GM23248 (cell line): ENCODE data around the gene ZNF346. TPM values are rescaled to one million over a fixed set of nuclear protein-coding genes. Genes with fewer than 3 reads are reported as not detected.

Source experiments
- DNase-seq: peaks from one replicate; pipeline ENCODE4 v3.0.0-alpha.2; 2015
- H2AFZ ChIP-seq: fragments of 200-600 bp; sonication (generic); 2 replicates; pipeline ENCODE4 v1.6.1; 2016; ENCODE audit warnings: antibody characterized with exemption
- H3F3A ChIP-seq: fragments of 200-600 bp; sonication (generic); 2 replicates; pipeline ENCODE4 v1.6.1; 2016; ENCODE audit warnings: mild to moderate bottlenecking, antibody characterized with exemption, mixed run types; ENCODE audit not compliant: insufficient read depth
- H3K27ac ChIP-seq: fragments of 200-600 bp; sonication (generic); 2 replicates; pipeline ENCODE4 v1.5.1; 2016; ENCODE audit warnings: mild to moderate bottlenecking
- H3K27me3 ChIP-seq: fragments of 200-600 bp; sonication (generic); replicated peaks from 2 replicates; pipeline ENCODE4 v1.6.1; 2016; ENCODE audit warnings: mild to moderate bottlenecking; ENCODE audit not compliant: insufficient read depth
- H3K36me3 ChIP-seq: fragments of 200-600 bp; sonication (generic); 2 replicates; pipeline ENCODE4 v1.6.1; 2016; ENCODE audit warnings: low read depth, mild to moderate bottlenecking
- H3K4me1 ChIP-seq: fragments of 200-600 bp; sonication (generic); 2 replicates; pipeline ENCODE4 v1.6.1; 2016; ENCODE audit warnings: mild to moderate bottlenecking; ENCODE audit not compliant: insufficient read depth
- H3K4me2 ChIP-seq: fragments of 200-600 bp; sonication (generic); one replicate; pipeline ENCODE4 v1.6.1; 2016; ENCODE audit warnings: mild to moderate bottlenecking; ENCODE audit not compliant: unreplicated experiment
- H3K4me3 ChIP-seq: fragments of 200-600 bp; sonication (generic); 2 replicates; pipeline ENCODE4 v1.5.1; 2016; ENCODE audit warnings: mild to moderate bottlenecking
- H3K79me2 ChIP-seq: fragments of 200-600 bp; sonication (generic); 2 replicates; pipeline ENCODE4 v1.6.1; 2016; ENCODE audit warnings: mild to moderate bottlenecking; ENCODE audit not compliant: insufficient read depth
- H3K9ac ChIP-seq: fragments of 200-600 bp; sonication (generic); 2 replicates; pipeline ENCODE4 v1.6.1; 2016; ENCODE audit warnings: mild to moderate bottlenecking
- H3K9me2 ChIP-seq: fragments of 200-600 bp; sonication (generic); 2 replicates; pipeline ENCODE4 v1.6.1; 2016; ENCODE audit warnings: mixed run types, mild to moderate bottlenecking, moderate library complexity; ENCODE audit not compliant: insufficient read depth
- H3K9me3 ChIP-seq: fragments of 200-600 bp; sonication (generic); one replicate; pipeline ENCODE4 v1.6.1; 2017; ENCODE audit warnings: low read depth
- H4K20me1 ChIP-seq: fragments of 200-600 bp; sonication (generic); 2 replicates; pipeline ENCODE4 v1.6.0; 2016; ENCODE audit not compliant: insufficient read depth
- EZH2 ChIP-seq: fragments of 200-600 bp; sonication (generic); IDR thresholded peaks from 2 replicates; pipeline ENCODE4 v1.6.1; 2018; ENCODE audit warnings: antibody characterized with exemption, mild to moderate bottlenecking; ENCODE audit not compliant: insufficient read depth, poor library complexity, severe bottlenecking
- EZH2phosphoT487 ChIP-seq: fragments of 200-600 bp; sonication (generic); IDR thresholded peaks from 2 replicates; pipeline ENCODE4 v1.6.1; 2018; ENCODE audit warnings: antibody characterized with exemption, moderate library complexity, mild to moderate bottlenecking, low read depth; ENCODE audit not compliant: insufficient read depth
- WGBS, 2 experiments: methylation state at CpG; one replicate each; pipeline ENCODE4 v1.1.6; 2015 to 2017; ENCODE audit warnings: low lambda C conversion rate in 2 of 2, low coverage in 1 of 2; ENCODE audit errors: missing lambda C conversion rate in 2 of 2; 5-methylcytosine and 5-hydroxymethylcytosine counted together
- in situ Hi-C: fragments of 300-500 bp; cut with MboI; formaldehyde crosslinking; loops from 2 replicates; pipeline ENCODE4 v1.15.0; 2020
- polyA plus RNA-seq: library from polyadenylated mRNA; unstranded; fragments of >200 nt; fragmentation: Nextera tagmentation; extraction: Ambion mirVana; gene quantifications from 2 replicates; pipeline ENCODE4 v1.2.1, GENCODE V29; 2016
- total RNA-seq: library from RNA; depleted of rRNA; stranded (reverse); fragments of >200 nt; shearing (Covaris generic); gene quantifications from 2 replicates; pipeline ENCODE4 v1.2.3, GENCODE V29; 2014

Gene ZNF346
- total and polyA plus RNA-seq, 2 experiments from 2014 or later, result 13.5 to 14.8 TPM

DNA sequence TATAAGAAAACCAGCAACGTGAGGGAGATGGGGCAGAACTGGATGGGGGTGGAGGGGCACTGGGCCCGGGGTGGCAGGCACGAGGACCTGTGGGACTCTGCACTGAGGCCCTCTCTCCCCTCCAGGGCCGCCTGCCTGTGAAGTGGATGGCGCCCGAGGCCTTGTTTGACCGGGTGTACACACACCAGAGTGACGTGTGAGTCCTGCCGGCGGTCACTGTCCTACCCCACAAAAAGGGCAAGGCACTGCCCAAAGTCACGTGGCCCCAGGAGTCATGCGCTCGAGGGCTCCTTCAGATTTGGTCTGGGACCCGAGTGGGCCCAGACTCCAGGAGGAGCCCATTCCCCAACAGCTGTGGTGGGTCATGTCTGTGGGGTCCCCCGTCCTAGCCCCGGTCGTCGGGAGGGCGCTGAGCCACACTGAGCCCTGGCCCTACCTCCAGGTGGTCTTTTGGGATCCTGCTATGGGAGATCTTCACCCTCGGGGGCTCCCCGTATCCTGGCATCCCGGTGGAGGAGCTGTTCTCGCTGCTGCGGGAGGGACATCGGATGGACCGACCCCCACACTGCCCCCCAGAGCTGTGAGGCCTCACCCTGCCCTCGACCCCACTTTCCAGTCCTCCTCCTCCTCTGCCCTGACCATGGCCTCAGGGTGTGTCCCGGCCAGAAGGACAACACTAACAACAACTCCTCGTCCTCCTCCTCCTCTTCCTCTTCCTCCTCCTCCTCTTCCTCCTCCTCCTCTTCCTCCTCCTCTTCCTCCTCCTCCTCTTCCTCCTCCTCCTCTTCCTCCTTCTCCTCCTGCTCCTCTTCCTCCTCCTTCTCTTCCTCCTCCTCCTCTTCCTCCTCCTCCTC is 73.9 kb downstream of the ZNF346 start:
- Histone ChIP-seq H3K9me3 (no peaks in the 10 kb centered on the region), H3K4me1 (no peaks in the 10 kb centered on the region), H3K27ac (no peak overlapping the region), H4K20me1 (no peaks in the 10 kb centered on the region), H3K27me3 (no peaks in the 10 kb centered on the region; the same call in 1 of the 2 replicates), H3K79me2 (no peaks in the 10 kb centered on the region), H3K9me2 (no peaks in the 10 kb centered on the region), H3F3A (no peaks in the 10 kb centered on the region), H3K4me2 (no peak overlapping the region), H3K36me3 (no peaks in the 10 kb centered on the region), H3K4me3 (no peak overlapping the region), H2AFZ (no peak overlapping the region), H3K9ac (no peak overlapping the region)
- in situ Hi-C loops, result no loop called here
- TF ChIP-seq EZH2phosphoT487, result no peak
- TF ChIP-seq EZH2, result no peak
- no peak for DNase-seq
- WGBS, 2 experiments, result 85% methylated on average over 19 to 29 of the region's 29 CpGs

DNA sequence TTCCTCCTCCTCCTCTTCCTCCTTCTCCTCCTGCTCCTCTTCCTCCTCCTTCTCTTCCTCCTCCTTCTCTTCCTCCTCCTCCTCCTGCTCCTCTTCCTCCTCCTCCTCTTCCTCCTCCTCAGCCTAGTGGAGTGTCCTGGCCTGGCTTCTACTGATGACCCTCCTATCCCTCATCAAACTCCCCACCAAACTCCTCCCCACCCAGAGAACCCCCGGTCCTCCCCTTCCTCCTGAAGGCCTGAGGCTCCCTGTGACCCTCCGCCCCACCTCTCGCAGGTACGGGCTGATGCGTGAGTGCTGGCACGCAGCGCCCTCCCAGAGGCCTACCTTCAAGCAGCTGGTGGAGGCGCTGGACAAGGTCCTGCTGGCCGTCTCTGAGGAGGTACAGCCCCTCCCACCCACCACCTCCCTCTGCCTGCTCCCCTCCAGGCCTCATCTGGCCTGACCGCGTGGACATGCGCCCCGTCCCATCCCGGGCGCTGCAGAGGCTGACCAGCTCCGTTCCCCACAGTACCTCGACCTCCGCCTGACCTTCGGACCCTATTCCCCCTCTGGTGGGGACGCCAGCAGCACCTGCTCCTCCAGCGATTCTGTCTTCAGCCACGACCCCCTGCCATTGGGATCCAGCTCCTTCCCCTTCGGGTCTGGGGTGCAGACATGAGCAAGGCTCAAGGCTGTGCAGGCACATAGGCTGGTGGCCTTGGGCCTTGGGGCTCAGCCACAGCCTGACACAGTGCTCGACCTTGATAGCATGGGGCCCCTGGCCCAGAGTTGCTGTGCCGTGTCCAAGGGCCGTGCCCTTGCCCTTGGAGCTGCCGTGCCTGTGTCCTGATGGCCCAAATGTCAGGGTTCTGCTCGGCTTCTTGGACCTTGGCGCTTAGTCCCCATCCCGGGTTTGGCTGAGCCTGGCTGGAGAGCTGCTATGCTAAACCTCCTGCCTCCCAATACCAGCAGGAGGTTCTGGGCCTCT is 74.8 kb downstream of the ZNF346 start:
- Histone ChIP-seq H3K4me2 (no peak overlapping the region), H3K36me3 (no peaks in the 10 kb centered on the region), H3K4me3 (no peak overlapping the region), H3K79me2 (no peaks in the 10 kb centered on the region), H2AFZ (no peak overlapping the region), H3K9me3 (no peaks in the 10 kb centered on the region), H3K9ac (no peak overlapping the region), H3K4me1 (no peaks in the 10 kb centered on the region), H3K27me3 (no peaks in the 10 kb centered on the region), H3K27ac (no peak overlapping the region), H4K20me1 (no peaks in the 10 kb centered on the region), H3F3A (no peaks in the 10 kb centered on the region), H3K9me2 (no peaks in the 10 kb centered on the region)
- TF ChIP-seq EZH2phosphoT487, result no peak
- TF ChIP-seq EZH2, result no peak
- no peak for DNase-seq
- 88 to 89% methylated on average over 21 to 30 of the region's 30 CpGs for WGBS, 2 experiments
- in situ Hi-C loops, result no loop called here

DNA sequence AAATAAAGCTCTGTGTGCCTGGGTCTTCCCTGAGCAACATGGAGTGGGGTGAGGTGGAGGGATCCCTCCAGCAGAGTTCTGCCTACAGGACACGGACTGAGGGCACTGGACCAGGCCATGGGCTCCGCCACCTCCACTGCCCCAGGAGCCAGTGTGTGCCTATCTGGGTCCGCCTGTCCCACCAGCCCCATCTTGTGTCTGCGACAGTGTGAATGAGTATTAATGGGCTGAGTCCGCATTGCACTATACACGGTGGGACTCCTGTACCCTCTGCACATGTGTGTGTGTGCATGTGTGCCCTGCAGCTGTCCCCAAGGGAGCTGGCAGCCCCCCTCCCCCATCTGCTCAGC is 75.6 kb downstream of the ZNF346 start:
- H3K27me3 ChIP-seq, result no peaks in the 10 kb centered on the region; the same call in 1 of the 2 replicates
- no peaks in the 10 kb centered on the region for H3K4me1 ChIP-seq
- no peaks in the 10 kb centered on the region for H3K79me2 ChIP-seq
- H3K9me3 ChIP-seq, result no peaks in the 10 kb centered on the region
- in situ Hi-C loops, result no loop called here
- no peaks in the 10 kb centered on the region for H3K9me2 ChIP-seq
- no peaks in the 10 kb centered on the region for H3F3A ChIP-seq
- 67 to 75% methylated on average over 6 of the region's 6 CpGs for WGBS, 2 experiments
- TF ChIP-seq EZH2 (no peak), EZH2phosphoT487 (no peak)
- H4K20me1 ChIP-seq, result no peaks in the 10 kb centered on the region
- no peak for DNase-seq
- H3K27ac ChIP-seq, result no peak overlapping the region
- H2AFZ ChIP-seq, result no peak overlapping the region
- H3K4me3 ChIP-seq, result no peak overlapping the region
- no peak overlapping the region for H3K9ac ChIP-seq
- no peak overlapping the region for H3K4me2 ChIP-seq
- H3K36me3 ChIP-seq, result no peaks in the 10 kb centered on the region

DNA sequence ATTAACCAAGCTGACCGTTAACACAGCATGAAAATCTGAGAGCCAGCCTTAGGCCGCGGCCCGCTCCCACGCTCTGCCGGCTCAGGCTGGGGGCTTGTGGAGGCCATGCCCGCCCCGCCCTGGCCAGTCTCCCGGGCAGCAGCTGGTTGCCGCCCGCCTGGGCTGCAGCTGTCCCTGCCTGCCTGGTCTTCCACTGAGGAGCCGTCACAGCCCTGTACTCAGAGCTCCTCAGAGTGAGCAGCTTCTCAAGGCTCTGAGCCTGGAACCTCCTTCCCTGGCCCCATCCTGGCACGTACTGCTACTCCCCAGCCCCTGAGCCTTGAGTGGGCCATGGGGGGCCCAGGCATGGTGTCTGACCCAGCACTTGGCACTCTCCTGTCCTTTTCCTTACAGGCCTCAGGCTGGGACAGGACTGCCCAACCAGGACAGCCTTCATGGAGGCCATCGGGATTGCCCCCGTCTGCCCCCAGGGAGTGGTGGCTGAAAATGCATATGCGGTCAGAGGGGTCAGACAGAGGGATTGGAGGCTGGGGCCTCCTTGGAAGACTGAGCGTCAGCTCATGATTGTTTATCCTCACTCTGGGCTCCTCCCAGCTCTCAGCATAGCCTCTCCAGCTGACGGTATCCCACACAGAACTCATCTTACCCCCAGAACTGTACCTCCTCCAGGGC is 76.1 kb downstream of the ZNF346 start:
- Histone ChIP-seq H3K9me3 (no peaks in the 10 kb centered on the region), H3K27ac (no peak overlapping the region), H3K4me2 (no peak overlapping the region), H4K20me1 (no peaks in the 10 kb centered on the region), H3K79me2 (no peaks in the 10 kb centered on the region), H3K36me3 (no peaks in the 10 kb centered on the region), H3K9me2 (no peaks in the 10 kb centered on the region), H3K9ac (no peak overlapping the region), H3K27me3 (peaks cover under 1% of the 10 kb centered on the region; the same call in 1 of the 2 replicates), H2AFZ (no peak overlapping the region), H3F3A (no peaks in the 10 kb centered on the region), H3K4me3 (no peak overlapping the region), H3K4me1 (no peaks in the 10 kb centered on the region)
- TF ChIP-seq EZH2phosphoT487 (no peak), EZH2 (no peak)
- DNase-seq, result peak; percentile 51
- in situ Hi-C loops, result no loop called here
- WGBS, 2 experiments, result 31 to 38% methylated on average over 10 to 13 of the region's 18 CpGs
